Neural progenitor cell (in vitro differentiated cells): ENCODE results near the gene ABHD13.

Experiments
- EZH2 ChIP-seq: fragments of 200-600 bp; sonication (generic); IDR thresholded peaks from 2 replicates; pipeline ENCODE4 v1.6.1; 2017; ENCODE audit warnings: antibody characterized with exemption, mild to moderate bottlenecking, moderate library complexity
- TF ChIP-seq, protein P1 (sequence below): fragments of 200-600 bp; sonication (generic); IDR thresholded peaks from 2 replicates; pipeline ENCODE4 v1.5.1; 2017; ENCODE audit warnings: antibody characterized with exemption, mild to moderate bottlenecking

DNA sequence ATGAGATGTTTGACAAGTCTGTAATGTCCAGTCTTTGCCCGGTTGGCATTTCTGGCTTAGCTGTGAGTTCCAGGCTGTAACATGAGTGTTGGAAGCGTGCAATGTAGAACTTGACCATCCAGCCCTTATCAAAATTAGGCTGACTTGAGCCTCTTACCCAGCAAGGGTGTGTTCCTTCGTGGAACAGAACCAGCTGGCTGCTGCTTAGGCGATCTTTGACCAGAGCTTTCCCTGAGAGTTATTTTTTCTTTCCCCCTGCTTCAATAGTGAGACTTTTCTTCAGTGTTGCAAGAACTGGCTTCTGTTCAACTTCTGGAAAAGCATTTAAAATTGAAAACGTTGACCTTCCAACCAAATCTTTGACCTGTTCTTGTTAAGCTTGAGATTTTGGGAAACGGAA lies 57.9 kb downstream of the ABHD13 start:
- TF ChIP-seq, protein P1, sequence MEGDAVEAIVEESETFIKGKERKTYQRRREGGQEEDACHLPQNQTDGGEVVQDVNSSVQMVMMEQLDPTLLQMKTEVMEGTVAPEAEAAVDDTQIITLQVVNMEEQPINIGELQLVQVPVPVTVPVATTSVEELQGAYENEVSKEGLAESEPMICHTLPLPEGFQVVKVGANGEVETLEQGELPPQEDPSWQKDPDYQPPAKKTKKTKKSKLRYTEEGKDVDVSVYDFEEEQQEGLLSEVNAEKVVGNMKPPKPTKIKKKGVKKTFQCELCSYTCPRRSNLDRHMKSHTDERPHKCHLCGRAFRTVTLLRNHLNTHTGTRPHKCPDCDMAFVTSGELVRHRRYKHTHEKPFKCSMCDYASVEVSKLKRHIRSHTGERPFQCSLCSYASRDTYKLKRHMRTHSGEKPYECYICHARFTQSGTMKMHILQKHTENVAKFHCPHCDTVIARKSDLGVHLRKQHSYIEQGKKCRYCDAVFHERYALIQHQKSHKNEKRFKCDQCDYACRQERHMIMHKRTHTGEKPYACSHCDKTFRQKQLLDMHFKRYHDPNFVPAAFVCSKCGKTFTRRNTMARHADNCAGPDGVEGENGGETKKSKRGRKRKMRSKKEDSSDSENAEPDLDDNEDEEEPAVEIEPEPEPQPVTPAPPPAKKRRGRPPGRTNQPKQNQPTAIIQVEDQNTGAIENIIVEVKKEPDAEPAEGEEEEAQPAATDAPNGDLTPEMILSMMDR: no peak
- TF ChIP-seq EZH2: no peak
